HG03520 (cell line): Measurements from ENCODE around the gene DNAJC13.

Experiments
- ATAC-seq: cut with Tn5 transposase; IDR thresholded peaks from one replicate; pipeline ENCODE4 v1.9.1; 2021; ENCODE audit warnings: mild to moderate bottlenecking, moderate library complexity; ENCODE audit not compliant: unreplicated experiment

Gene DNAJC13

GRCh38 chr3:132570016-132570415 lies 152.7 kb downstream of the DNAJC13 start:
- no peak for ATAC-seq

- no peak for ATAC-seq
Observed at GRCh38 chr3:132573797-132574211, 156.5 kb downstream of the DNAJC13 start.

DNA sequence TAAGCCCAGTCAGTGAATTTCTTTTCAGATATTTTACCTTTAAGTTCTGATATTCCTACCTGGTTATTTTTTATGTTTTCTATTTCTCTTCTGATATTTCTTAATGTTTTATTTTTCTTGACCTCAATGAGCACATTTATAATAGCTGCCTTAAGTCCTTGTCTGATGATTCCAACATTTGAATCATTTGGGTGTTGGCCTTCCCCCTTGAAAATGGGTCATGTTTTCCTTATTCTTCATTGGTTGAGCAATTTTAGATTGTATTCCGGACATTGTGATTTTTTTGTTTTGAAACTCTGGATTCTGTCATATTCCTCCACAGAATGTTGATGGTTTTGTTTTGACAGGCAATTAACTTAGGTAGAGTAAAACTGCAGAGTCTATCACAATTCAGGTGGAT lies 170.1 kb downstream of the DNAJC13 start:
- no peak for ATAC-seq
